Endometrium (tissue), 2 donors: Measurements from ENCODE around the gene LBHD1.
"Not testable (repeated sequence)": the region's sequence is repeated elsewhere in the genome, so short reads cannot be mapped to it uniquely, and the experiment has no call there.

Experiments used
- FAIRE-seq: peaks from 2 replicates; lab custom pipeline; 2012; peaks lifted over from hg19 to GRCh38; lab: Jason Lieb, UNC
- donor health status: control.
- donor health status: control.

The LBHD1 gene

DNA sequence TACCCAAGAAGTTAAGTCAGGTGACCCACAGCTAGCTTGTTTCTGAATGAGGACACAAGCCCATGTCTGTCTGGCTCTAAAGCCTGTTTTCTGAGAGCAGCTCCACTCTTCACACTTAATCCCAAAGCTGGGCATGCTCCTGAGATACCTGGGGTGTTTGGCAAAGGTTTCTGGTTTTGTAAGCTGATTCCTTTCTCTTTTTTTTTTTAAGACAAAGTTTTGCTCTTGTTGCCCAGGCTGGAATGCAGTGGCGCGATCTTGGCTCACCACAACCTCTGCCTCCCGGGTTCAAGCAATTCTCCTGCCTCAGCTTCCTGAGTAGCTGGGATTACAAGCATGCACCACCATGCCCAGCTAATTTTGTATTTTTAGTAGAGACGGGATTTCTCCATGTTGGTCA, 21.6 kb upstream of the LBHD1 start:
- FAIRE-seq, result not testable (repeated sequence)

DNA sequence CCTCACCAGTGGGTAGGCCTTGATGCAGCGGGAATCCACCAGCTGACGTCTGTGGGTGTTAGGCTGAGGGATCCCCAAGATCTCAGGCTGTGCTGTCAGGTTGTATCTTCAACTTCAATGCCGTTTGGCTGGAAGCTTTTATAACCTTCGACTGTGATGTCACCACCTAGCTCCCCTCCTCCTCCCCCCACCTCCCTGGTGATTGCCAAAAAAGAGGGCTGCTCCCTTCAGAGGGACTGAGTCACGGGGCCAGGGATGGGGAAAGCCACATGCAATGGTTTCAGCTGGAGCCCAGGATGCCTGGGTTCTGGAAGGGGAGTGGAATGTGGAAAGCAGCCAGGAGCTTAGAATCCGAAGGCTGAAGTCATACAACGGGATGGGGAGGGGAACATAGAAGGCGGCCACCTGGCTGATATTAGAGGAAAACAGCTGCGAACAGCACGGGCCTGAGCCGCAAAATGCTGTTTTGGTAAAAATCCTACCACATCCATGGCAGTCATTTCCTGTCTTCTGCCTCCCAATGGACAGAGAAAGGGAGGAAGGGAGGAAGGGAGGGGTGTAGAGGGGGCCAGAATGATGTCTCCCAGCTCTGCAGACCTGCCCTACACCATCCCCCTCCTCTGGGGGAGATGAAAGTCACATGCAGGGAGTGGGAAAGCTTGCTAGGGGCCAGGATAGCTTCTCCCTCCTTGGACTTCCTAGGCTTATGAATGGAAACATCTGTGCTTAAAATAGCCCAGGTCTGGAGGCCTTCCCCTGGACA, 17.5 kb upstream of the LBHD1 start, which contains the start of gene LRRN4CL:
TSS of gene LRRN4CL (minus strand) at position 110 of the 763 bp plus-strand sequence. CDS start 1,022 bp downstream, outside the sequence.
- FAIRE-seq, result no peak

DNA sequence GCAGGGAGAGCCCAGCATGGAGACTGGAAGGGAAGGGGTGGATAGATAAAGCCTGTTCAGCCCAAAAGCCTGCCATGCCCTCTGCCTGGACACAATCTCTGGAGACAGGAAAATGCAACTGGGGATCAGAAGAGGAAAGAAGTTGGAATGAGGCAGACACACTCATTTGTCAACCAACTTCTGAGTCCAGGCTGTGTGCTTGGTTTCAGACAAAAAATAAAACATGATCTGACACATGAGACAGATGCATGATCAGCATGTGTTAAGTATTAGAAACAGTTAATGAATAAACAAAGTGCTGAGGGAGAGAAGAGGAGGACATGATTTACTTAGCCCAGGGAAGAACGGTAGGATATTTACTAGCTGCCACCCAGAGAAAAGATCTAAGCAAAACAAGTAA, 16.4 kb upstream of the LBHD1 start:
- FAIRE-seq, result no peak

DNA sequence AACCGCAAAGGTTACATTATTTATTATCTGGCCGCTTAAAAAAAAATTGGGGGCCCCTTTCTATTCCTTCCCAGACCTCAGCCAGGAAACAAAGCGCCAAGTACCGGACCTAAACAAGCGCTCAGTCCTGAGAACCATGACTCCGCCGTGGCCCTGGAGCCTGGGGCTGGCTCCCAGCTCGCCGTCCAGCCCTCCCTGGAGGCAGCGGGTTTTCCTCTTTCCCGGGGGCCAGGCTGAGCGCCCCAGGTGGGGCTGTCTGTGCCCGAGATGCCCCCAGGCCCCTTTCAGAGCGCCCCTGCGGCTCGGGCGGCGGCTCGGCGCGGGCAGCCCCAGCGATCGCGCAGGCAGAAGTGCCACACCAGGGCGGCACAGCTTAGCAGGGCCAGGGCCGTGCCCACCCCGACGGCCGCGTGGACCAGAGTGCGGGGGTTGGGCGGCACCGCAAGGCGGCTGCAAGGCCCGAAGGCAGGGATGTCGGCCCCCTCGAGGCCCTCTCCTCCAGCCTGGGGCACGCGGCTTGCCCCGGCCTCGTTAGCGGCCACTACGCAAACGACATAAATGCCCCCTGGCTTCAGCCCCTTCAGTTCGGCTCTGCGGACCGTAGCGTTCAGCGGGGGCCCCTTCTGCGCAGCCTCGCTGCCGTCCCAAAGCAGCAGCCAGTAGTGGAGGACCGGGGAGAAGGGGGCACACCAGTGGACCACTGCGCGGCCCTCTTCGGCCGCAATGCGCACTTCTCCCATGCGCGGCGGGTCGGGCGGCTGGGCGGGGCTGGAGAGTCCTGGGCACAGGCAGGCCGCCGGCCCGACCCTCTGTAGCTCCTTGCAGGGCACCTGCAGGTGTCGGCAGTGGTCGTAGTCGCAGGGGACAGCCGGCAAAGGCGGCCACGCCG, 15.7 kb upstream of the LBHD1 start:
- no peak for FAIRE-seq

DNA sequence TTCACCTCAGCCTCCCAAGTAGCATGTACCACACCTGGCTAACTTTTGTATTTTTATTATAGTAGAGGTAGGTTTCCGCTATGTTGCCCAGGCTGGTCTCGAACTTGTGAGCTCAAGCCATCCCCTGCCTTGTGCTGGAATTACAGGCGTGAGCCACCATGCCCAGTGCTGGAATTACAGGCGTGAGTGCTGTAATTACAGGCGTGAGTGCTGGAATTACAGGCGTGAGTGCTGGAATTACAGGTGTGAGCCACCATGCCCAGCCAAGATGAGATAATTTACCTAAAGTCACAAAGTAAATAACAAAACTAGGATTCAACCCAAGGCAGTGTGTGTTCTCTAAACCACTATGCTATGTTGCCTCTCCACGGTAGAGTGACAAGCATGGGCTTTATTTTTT, 10.5 kb upstream of the LBHD1 start:
- FAIRE-seq, result no peak

DNA sequence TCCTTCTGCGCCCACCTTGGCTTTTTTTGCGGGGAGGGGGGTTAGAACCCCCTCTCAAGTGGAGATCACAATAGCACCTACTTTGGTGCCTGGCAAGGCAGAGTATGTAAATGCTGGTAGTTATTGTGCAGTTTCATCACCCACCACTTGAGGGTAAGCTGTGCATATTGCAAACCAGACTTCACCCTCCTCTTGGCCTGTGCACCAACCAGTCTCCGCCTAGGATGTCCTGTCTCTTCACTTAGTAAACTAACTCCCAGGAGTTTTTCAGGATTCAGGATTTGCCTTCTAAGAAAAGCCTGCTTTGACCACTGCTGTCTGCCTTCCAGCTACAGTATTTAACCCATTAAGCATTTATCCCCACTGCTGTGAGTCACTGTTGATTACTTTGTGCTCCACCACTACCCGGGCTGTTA, 8.8 kb upstream of the LBHD1 start:
- no peak for FAIRE-seq

DNA sequence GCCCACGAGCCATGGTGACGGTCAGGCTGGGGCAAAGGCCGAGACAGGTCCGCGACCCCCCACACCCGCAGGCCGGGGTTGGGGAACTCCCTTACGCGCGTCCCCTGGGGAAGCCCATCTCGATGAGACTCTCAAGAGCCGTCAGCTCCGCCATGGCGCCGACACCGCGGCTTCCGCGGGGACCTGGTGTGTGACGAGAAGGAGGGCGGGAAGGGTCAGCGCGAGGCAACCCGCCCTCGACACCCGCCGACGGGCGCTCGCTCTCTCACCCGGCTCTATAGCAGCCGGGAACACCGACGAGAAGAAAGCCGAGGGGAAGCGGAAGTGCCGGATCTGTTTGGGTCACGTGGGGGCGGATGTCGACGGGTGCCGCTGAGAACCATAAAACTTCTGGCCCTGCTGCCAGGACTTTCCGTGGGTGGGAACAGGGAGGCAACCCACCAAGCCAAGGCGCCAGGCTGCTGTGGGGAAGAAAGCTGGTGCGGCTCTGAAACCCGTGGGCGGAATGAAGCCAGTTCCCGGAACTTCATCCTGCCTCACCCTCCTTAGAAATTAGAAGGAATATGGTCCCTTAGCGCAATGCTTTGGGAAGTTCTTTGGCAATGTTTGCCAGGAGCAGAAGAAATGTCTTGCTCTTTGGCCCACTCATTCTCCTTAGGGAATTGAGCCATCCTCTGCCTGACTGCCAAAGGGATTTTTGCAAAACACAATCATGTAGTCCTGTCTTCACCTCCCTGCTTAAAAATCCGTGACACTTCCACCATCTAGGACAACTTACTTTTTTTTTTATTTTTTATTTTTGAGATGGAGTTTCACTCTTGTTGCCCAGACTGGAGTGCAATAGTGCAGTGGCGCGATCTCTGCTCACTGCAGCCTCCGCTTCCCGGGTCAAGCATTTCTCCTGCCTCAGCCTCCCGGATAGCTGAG, 7.0 kb upstream of the LBHD1 start, which contains the start of gene UBXN1:
TSS of gene UBXN1 (minus strand) at position 304 of the 927 bp plus-strand sequence. CDS start at position 154, 150 bp downstream.
- no peak for FAIRE-seq

DNA sequence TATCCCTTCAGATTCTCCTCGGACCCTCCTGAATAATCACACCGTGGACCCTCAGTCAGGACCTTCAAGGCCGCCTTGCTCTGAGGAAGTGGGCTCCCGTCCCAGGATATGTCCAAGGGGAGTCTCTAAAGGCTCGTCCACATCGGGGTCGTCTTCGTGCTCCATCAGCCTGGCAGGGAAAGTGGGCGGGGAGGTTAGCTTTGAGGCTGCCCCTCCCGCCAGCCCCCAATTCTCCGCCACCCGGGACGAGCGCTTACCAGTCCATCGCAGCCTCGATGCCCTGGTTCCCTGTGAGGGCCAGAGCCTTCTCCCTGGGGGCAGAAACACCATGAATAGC, 6.3 kb upstream of the LBHD1 start:
- FAIRE-seq, result no peak

DNA sequence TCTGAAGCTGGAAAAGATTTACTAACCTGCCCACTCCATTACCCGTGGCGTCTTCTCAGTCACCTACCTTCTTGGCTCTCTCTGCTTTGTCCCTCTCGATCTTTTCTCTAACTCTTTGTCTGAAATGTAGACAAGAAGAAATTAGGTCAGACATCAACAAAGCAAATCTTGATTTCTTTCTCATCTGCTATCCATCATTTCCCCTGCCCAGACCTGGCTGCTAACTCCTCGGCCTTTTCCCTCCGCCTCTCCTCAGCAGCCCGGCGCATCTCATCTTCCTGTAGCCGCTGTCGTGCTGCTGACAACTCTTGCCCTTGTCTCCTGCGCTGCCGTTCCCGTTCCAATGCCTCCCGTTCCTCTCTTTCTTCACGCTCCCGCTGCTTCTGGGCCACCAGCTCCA, 5.6 kb upstream of the LBHD1 start:
- FAIRE-seq, result no peak

DNA sequence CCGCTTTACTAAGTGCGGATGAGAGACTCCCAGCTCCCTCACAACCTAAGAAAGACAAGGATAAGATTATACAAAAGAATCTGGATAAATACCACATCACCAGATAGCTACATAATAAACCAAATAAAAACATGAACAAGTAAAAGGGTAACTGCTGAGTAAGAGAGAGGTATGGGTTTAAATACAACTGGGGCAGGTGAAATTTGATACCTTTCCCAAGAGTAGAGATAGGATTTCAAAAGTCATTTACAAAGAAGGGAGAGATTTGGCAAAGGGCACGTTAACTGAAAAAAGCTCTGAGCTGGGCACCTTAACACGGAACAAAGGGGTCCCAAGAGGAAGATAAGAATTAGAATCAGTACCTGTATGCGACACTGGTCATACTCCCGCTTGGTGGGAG, 5.1 kb upstream of the LBHD1 start:
- FAIRE-seq, result no peak

DNA sequence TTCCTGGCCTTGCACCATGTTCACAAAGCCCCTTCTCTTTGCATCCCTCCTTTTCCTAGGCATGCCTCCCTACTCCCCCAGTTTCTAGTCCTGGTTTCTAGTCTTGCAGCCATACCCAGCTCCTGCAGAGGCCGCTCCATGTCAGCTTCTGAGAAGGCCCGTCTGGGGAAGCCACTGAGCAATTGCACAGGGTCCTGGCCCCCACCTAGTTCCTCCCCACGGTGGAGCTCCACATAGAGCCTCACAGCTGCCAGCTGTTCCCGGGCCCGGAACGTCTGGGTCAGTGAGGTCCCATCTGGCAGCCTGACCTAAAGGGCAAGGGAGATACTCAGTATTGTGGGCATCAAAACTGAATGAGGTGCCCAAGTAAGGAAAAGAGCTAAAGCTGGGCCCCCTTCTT, 4.6 kb upstream of the LBHD1 start:
- FAIRE-seq, result no peak

DNA sequence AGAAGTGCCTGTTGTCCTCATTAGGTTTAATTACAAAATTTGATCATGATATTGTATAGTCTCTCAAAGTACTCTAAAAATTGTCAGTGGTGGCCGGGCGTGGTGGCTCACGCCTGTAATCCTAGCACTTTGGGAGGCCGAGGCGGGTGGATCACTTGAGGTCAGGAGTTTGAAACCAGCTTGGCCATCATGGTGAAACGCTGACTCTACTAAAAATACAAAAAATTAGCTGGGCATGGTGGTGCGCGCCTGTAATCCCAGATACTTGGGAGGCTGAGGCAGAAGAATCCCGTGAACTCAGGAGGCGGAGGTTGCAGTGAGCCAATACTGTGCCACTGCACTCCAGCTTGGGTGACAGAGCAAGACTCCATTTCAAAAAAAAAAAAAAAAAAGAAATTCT, 3.3 kb upstream of the LBHD1 start:
- not testable (repeated sequence) for FAIRE-seq

DNA sequence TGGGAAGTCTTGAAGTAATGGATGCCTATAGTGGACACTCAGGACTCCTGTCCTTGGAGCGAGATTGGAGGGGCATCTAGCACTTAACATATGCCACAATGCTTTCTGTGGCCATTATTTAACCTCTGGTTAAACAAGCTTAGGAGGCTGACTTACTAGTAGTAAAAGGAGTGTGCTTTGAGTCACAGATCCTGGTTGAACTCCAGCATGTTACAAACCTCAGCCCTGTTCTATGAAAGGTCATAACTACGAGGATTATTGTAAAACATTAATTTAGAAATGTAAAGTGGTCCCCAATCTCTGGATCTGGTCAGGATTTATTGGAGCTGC, 1.1 kb upstream of the LBHD1 start:
- no peak for FAIRE-seq

DNA sequence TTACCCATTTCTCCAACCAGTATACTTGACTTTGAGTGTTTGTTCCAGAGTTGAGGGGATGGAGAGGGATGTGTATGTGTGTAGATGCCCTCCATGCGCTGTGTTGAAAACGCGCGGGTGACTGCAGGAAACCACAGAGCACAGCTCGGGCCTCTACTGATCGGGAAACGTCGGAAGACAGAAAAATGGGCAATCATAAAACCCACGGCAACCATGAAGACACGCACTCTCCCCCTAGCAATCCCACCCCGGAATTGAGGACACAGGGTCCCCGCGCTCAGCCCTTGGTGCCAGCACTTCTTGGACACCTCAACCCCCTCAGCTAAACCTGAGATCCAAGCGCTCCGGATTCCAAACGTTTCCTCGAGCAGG, 845 bp downstream of the LBHD1 start:
- no peak for FAIRE-seq

DNA sequence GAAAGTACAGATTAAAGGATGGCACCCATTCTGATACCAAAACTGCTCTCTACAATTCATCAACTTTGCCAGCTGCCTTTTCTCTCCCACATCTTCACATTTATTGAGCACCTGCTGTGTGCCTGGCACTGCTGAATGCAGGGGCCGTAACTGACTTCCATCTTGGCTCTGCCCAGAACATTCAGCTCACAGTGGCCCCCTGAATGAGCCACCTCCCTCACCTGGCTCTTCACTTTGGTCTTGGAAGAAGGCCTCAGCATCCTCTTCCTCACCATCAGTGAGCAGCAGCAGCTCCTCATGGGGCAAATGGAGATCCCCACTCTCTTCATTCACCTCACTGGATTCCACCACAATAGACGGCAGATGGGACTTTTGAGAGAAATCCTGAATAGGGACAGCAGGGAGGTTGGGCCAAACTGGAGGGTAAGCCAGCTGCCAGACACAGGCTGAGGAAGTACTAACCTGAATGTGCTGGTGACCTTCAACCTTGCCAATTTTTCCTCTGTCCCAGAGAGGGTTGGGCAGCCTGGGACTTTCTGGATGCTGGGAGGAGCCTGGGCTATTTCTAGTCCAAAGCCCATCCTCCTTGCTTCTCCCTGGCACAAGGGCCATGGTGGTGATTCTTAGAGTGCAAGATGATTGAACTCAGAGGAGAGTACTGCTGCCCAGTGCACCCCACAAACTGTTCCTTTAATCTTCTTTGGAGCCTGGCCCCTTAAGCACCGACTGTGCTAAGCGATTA, 2.5 kb downstream of the LBHD1 start:
- no peak for FAIRE-seq

DNA sequence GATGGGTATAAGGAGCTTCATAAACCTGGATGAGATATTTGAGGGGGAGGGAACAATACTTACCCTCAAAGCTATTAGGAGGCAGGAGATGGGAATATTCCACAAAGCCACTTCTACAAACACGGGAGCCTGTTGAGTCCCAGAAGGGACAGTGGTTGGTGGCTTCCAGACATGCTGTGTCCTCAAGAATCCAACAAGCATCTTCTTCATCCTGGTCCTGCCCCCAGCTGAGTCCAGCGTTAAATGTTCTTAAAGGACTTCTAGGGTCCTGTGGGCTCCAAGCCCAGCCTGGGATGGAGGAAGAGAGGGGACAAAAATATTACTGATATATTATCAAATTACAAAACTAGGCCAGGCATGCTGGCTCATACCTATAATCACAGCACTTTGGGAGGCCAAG, 4.6 kb downstream of the LBHD1 start:
- FAIRE-seq, result no peak

DNA sequence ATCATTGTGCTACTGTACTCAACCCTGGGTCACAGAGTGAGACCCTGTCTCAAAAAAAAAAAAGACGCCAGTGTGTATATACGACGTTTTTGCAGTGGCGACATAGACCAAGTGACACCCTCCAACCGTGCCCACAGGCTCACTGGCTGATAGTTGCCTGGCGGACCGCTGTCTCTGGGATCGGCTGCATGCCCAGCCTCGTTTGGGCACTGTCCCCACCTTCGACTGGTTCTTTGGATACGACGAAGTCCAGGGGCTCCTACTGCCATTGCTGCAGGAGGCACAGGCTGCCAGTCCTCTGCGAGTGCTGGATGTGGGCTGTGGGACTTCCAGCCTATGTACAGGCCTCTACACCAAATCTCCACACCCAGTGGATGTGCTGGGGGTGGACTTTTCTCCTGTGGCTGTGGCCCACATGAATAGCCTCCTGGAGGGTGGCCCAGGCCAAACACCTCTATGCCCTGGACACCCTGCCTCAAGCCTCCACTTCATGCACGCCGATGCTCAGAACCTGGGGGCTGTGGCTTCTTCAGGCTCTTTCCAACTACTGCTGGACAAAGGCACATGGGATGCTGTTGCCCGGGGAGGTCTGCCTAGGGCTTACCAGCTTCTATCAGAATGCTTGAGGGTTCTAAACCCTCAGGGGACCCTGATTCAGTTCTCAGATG, 5.7 kb downstream of the LBHD1 start:
- no peak for FAIRE-seq

DNA sequence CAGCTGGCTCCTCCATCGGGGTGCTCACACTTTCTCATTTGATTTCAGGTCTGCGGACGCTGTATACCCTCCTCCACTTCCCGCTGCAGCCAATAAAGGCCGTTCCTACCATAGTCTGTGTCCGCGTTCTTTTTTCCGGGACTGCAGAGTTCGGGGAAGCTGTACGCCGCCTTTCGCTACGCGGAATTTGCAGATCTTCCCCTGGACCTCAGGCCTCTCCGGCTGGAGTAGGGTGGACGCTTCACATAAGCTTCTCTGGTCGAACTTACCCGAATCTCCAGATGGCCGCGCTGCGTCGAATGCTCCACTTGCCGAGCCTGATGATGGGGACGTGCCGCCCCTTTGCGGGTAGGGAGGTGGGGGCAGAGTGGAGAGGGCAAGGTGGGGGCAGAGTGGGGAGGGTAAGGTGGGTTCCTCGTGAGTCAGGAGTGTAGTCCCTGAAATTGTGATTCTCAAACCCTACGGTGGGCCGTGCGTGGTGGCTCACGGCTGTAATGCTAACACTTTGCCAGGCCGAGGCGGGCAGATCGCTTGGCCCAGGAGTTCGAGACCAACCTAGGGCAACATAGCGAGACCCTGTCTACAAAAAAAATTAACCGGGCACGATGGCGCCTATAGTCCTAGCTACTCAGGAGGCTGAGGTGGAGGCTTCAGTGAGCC, 6.3 kb downstream of the LBHD1 start:
- FAIRE-seq, result no peak

DNA sequence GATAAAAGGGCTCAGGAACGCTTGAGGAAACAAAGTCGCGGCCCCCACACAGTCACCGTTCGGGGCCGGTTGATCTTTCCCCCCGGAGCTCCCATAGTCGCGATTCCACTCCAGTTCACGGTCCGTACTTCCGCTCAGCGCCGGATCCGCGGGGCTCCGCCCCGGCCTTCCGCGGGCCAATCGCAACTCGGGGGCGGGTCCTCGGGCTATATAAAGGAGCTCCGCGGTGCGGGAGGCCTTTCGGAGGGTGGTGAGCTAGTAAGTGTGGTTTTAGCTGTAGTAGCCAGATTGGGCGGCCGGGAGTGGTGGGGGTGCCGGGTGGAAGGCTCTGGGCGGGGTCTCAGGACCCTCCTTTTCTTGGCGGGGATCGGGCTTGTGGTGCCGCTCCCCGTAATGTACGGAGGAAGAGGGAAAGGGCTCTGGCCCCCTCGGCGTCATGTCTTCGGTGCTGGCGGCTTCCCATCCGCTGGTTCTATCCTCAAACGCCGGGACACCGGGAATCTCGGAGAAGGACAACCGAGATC, 6.9 kb downstream of the LBHD1 start, which contains the start of the genes C11orf98 and CSKMT:
TSS of gene C11orf98 (minus strand) at position 136 of the 524 bp plus-strand sequence. CDS start at position 95, 41 bp downstream.
TSS of gene CSKMT (plus strand) at position 238 of the 524 bp plus-strand sequence. CDS start 568 bp downstream, outside the sequence.
- no peak for FAIRE-seq
